NOMO-1 treated with dmso at 0.1 percent for 144 hours (cell line): ENCODE results near the gene MAP4K4.

Experiments
- DNase-seq: peaks from one replicate; lab custom pipeline; 2025; ENCODE audit not compliant: unreplicated experiment; lab: John Stamatoyannopoulos, UW

MAP4K4 gene

GRCh38 chr2:101861382-101861781 lies 163.9 kb downstream of the MAP4K4 start:
- DNase-seq = no peak

GRCh38 chr2:101863534-101863933 lies 166.0 kb downstream of the MAP4K4 start:
- no peak for DNase-seq

- DNase-seq = no peak
Measured at GRCh38 chr2:101864426-101864825, 166.9 kb downstream of the MAP4K4 start.

GRCh38 chr2:101868525-101868924 lies 171.0 kb downstream of the MAP4K4 start:
- DNase-seq = no peak

GRCh38 chr2:101869527-101869926 lies 172.0 kb downstream of the MAP4K4 start:
- no peak for DNase-seq

- no peak for DNase-seq
Measured at GRCh38 chr2:101870444-101870843, 172.9 kb downstream of the MAP4K4 start.

GRCh38 chr2:101871480-101871879 lies 174.0 kb downstream of the MAP4K4 start:
- no peak for DNase-seq

GRCh38 chr2:101872480-101872879 lies 175.0 kb downstream of the MAP4K4 start:
- DNase-seq = no peak

GRCh38 chr2:101873543-101873942 lies 176.0 kb downstream of the MAP4K4 start:
- DNase-seq = no peak

- no peak for DNase-seq
Measured at GRCh38 chr2:101874069-101874468, 176.6 kb downstream of the MAP4K4 start.

- DNase-seq = no peak
Measured at GRCh38 chr2:101879466-101879865, 182.0 kb downstream of the MAP4K4 start.

- DNase-seq = no peak
Measured at GRCh38 chr2:101881131-101881530, 183.6 kb downstream of the MAP4K4 start.

- no peak for DNase-seq
Measured at GRCh38 chr2:101882769-101883307, 185.3 kb downstream of the MAP4K4 start.

- DNase-seq = peak; percentile 36
Measured at GRCh38 chr2:101883860-101884259, 186.4 kb downstream of the MAP4K4 start.

- DNase-seq = no peak
Measured at GRCh38 chr2:101884423-101884822, 186.9 kb downstream of the MAP4K4 start.

- no peak for DNase-seq
Measured at GRCh38 chr2:101887328-101887727, 189.8 kb downstream of the MAP4K4 start.

GRCh38 chr2:101889460-101890098 lies 192.1 kb downstream of the MAP4K4 start:
- no peak for DNase-seq

- DNase-seq = no peak
Measured at GRCh38 chr2:101892377-101892776, 194.9 kb downstream of the MAP4K4 start.

GRCh38 chr2:101893681-101894381 lies 196.3 kb downstream of the MAP4K4 start:
- no peak for DNase-seq

GRCh38 chr2:101895039-101895438 lies 197.5 kb downstream of the MAP4K4 start:
- DNase-seq = no peak

GRCh38 chr2:101895819-101896322 lies 198.4 kb downstream of the MAP4K4 start:
- no peak for DNase-seq

- DNase-seq = no peak
Measured at GRCh38 chr2:101897301-101897700, 199.8 kb downstream of the MAP4K4 start.
